Measurements from ENCODE around the gene MRPL4. TPM values are rescaled to one million over a fixed set of nuclear protein-coding genes. Genes with fewer than 3 reads are reported as not detected.

MRPL4 gene
- total RNA-seq = 48.7 TPM

GRCh38 chr19:10251792-10252694, at the start of gene MRPL4:
TSS of gene MRPL4 (plus strand) at chr19:10252214. CDS start at chr19:10252254, 40 bp downstream.
- DNase-seq (ENCODE audit: low spot score) = peak; percentile 97

DNA sequence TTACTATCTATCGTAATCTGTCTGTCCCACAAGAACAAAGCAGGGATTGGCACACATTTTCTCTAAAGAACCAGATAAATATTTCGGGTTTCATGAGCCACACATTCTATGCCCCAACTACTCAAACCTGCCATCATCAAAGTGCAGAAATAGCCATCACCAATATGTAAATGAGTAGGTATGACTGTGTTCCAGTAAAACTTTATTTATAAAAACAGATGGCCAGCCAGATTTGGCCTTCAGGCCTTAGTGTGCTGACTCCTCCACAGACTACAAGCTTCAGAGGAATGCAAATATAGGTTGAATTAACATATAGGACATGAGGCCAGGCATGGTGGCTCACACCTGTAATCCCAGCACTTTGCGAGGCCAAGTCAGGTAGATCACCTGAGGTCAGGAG, 48.3 kb upstream of the MRPL4 start:
- DNase-seq (ENCODE audit: low spot score) = no peak

DNA sequence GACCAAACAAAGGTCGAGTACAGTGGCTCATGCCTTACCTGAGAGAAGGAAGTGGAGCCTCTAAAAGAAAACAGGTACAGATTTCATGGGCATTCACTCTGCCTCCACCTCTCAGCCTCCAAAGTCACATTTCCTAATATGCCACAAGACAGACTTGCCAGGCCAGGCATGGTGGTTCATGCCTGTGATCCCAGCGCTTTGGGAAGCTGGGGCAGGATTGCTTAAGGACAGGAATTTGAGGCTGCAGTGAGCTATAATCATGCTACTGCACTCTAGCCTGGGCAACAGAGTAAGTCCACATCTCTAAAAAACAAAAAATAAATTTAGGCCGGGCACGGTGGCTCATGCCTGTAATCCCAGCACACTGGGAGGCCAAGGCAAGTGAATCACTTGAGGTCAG, 46.4 kb upstream of the MRPL4 start:
- no peak for DNase-seq (ENCODE audit: low spot score)

- no peak for DNase-seq (ENCODE audit: low spot score)
Observed at GRCh38 chr19:10206226-10206885, 45.7 kb upstream of the MRPL4 start.

DNA sequence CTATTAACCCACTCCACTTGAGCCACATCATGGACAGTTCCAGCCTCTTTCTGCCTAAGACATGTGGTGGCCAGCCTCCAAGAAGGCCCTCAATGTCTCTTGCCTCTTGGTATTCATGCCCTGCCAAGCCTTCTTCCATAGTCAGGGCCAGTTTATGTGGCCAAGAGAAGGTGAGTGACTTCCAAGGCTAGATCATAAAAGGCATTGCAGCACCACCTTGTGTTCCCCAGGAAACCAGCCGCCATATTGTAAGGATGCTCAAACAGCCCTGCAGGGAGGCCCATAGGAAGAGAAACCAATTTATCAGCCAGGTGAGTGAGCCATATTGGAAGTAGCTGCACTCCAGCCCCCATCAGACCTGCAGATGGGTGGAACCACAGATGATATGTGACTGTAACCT, 45.0 kb upstream of the MRPL4 start:
- DNase-seq (ENCODE audit: low spot score) = no peak

DNA sequence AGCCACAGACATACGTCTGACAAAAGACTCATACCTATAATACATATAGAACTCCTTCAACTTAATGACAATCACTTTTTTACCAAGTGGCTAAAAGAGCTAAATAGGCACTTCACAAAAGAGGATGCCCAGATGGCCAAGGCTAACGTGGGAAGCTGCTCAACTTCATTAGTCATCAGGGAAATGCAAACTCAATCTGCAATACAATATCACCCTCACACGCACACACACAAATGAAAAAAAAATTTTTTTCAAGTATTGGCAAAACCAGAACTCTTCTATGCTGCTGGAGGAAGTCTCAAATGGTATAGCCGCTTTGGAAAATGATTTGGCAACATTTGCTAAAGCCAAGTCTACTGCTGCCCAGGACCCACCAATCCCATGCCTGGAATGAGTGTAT, 42.7 kb upstream of the MRPL4 start:
- DNase-seq (ENCODE audit: low spot score) = no peak

GRCh38 chr19:10211061-10211460, 41.0 kb upstream of the MRPL4 start:
- no peak for DNase-seq (ENCODE audit: low spot score)

DNA sequence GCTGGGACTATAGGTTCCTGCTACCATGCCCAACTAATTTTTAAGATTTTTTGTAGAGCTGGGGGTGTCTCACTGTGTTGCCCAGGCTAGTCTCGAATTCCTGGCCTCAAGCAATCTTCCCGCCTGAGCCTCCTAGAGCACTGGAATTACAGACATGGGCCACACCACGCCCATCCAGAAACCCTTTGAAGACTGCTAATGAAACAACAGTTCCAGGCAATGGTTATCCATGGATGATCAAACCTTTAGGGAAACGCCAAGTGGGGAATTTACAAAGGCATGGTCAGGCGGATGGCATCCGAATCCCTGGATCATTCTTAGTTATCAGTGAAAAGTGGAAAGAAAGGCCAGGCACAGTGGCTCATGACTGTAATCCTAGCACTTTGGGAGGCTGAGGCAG, 40.3 kb upstream of the MRPL4 start:
- no peak for DNase-seq (ENCODE audit: low spot score)

DNA sequence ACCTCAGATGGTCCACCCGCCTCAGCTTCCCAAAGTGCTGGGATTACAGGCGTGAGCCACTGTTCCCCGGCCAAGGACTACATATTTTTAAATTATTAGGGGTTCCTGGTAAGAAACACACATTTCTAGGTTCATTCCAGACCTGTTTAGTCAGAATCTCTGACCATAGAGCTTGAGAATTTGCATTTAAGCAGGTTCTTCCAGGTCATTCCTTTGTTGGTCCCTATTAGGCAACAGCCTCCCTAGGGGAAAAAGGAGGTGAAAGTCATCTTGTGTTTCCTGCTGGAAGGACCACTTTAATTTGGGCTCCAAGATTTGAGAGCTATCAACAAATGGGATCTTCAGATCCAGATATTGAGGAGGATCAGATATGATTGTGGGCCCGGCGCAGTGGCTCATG, 37.2 kb upstream of the MRPL4 start:
- no peak for DNase-seq (ENCODE audit: low spot score)

- DNase-seq (ENCODE audit: low spot score) = no peak
Observed at GRCh38 chr19:10217085-10217484, 34.9 kb upstream of the MRPL4 start.

GRCh38 chr19:10219678-10220077, 32.3 kb upstream of the MRPL4 start:
- DNase-seq (ENCODE audit: low spot score) = no peak

DNA sequence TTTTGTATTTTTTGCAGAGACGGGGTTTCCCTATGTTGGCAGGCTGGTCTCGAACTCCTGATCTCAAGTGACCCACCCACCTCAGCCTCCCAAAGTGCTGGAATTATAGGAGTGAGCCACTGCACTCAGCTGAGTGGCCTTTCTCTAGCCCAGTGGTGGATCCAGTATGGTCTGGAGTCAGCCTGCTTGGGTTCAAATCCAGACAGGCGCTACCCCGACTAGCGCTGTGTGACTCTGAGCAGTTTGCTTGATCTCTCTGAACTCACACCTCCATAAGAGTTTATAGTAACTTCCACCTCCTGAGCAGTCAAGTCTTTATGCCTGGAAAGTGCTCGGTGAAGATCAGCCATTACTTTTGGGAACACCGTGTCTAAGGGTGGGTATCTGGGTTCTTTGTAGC, 31.3 kb upstream of the MRPL4 start:
- no peak for DNase-seq (ENCODE audit: low spot score)

DNA sequence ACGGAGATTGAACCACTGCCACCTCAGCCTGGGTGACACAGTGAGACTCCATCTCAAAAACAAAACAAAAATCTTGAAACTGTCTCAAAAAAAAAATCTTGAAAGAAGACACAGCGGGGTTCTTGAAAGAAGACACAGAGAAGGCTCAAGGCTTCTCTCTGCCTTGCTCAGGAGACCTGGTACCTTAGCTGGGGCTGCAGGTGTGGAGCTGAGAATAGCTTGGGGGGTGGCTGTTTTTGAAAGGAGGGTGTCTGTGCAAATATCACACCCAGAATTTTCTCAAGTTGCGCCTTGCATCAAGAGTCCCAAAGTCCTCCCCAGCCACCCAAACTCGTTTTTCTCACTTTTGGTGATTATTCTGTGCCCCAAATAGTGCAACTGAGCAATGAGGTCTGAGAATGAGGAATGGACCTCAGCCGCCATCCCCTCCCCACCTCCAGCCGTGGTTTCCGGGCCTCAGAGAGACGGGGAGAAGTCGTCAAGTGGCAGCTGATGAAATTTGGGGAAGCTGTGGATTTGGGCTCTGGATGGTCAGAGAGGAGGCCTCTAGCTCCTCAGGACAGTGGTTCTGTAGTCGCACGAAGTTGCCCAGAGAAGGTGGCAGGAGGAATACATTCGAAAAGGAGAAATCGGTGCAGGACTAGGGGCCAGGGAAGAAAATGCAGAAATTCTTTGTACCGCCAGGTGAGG, 29.7 kb upstream of the MRPL4 start:
- DNase-seq (ENCODE audit: low spot score) = no peak

- no peak for DNase-seq (ENCODE audit: low spot score)
Observed at GRCh38 chr19:10223488-10224213, 28.4 kb upstream of the MRPL4 start.

- no peak for DNase-seq (ENCODE audit: low spot score)
Observed at GRCh38 chr19:10224337-10224736, 27.7 kb upstream of the MRPL4 start.

- no peak for DNase-seq (ENCODE audit: low spot score)
Observed at GRCh38 chr19:10226021-10226375, 26.0 kb upstream of the MRPL4 start.

- peak; percentile 74 for DNase-seq (ENCODE audit: low spot score)
Observed at GRCh38 chr19:10226376-10227025, 25.5 kb upstream of the MRPL4 start.

- no peak for DNase-seq (ENCODE audit: low spot score)
Observed at GRCh38 chr19:10227026-10227971, 24.7 kb upstream of the MRPL4 start.

DNA sequence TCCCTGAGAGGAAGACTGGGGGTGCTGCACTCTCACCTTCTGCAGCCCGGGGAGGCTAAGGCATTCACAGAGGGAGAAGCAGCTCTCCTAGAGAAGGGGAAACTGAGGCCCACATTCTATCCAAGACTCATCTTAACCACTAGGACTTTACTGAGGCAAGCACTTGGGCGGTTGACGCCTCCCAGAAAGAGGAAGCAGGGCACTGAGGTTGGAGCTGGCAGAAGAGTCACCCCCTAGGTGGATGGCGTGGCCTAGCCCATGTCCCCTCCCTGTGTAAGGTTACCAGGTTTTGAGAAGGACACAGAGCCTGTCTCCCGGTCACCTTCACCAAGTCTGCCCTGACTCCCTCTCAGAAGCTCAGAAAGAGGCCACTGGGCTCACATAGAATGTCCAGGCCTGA, 23.6 kb upstream of the MRPL4 start:
- DNase-seq (ENCODE audit: low spot score) = no peak

DNA sequence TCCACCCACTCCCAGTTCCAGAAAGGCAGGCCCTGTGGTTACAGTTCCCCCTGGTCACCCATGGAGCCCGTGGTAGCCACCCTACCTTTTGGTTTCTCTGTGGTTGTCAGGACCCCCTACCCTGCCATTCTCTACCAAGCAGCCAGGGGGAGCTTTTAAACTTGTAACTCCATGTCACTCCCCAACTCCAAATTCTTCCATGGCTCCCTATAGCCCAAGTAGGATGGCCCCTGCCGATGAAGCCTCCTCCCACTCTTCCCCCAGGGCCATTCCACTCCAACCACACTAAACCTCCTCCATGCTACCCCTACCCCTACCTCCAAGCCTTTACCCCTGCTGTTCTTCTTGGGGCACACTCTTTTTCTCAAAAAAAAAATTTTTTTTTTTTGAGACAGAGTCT, 23.1 kb upstream of the MRPL4 start:
- no peak for DNase-seq (ENCODE audit: low spot score)
